Breast epithelium (tissue), 3 donors: ENCODE data around the gene ARPP21.

Experiments used
- CTCF ChIP-seq, 3 donors: fragments of 450-650 bp; IDR thresholded peaks; one replicate each; pipeline ENCODE4 v1.5.1; 2016 to 2017; ENCODE audit warnings: antibody characterized with exemption in 3 of 3, mild to moderate bottlenecking in 3 of 3, moderate library complexity in 3 of 3
- POLR2A ChIP-seq: fragments of 450-650 bp; IDR thresholded peaks from one replicate; pipeline ENCODE4 v1.6.1; 2016; ENCODE audit warnings: antibody characterized with exemption, mild to moderate bottlenecking, moderate library complexity

GRCh38 chr3:35710554-35710953 lies 71.2 kb downstream of the ARPP21 start:
- TF ChIP-seq POLR2A = no peak
- no peak for TF ChIP-seq CTCF (IDR thresholded peaks at IDR 0.05)
